HG03521 (cell line): Measurements from ENCODE around the gene C1orf52.

Source experiments
- ATAC-seq: cut with Tn5 transposase; IDR thresholded peaks from one replicate; pipeline ENCODE4 v1.9.1; 2021; ENCODE audit warnings: mild to moderate bottlenecking, moderate library complexity; ENCODE audit not compliant: unreplicated experiment

Gene C1orf52

GRCh38 chr1:85237613-85238012, 21.8 kb downstream of the C1orf52 start:
- ATAC-seq = no peak

GRCh38 chr1:85230305-85230977, 29.0 kb downstream of the C1orf52 start:
- no peak for ATAC-seq

- ATAC-seq = no peak
These were observed 29.8 kb downstream of the C1orf52 start for GRCh38 chr1:85229574-85230097.

- no peak for ATAC-seq
These were observed 30.5 kb downstream of the C1orf52 start for GRCh38 chr1:85228972-85229371.

- ATAC-seq = no peak
These were observed 33.7 kb downstream of the C1orf52 start for GRCh38 chr1:85225624-85226380.

- no peak for ATAC-seq
These were observed 34.5 kb downstream of the C1orf52 start for GRCh38 chr1:85224734-85225623.

- no peak for ATAC-seq
These were observed 35.2 kb downstream of the C1orf52 start for GRCh38 chr1:85224295-85224694.

- no peak for ATAC-seq
These were observed 36.1 kb downstream of the C1orf52 start for GRCh38 chr1:85223334-85223733.

- no peak for ATAC-seq
These were observed 38.7 kb downstream of the C1orf52 start for GRCh38 chr1:85220756-85221201.

- no peak for ATAC-seq
These were observed 39.4 kb downstream of the C1orf52 start for GRCh38 chr1:85219853-85220610.

- ATAC-seq = no peak
These were observed 42.8 kb downstream of the C1orf52 start for GRCh38 chr1:85216697-85217096.

- no peak for ATAC-seq
These were observed 44.8 kb downstream of the C1orf52 start for GRCh38 chr1:85214654-85215053.

- ATAC-seq = no peak
These were observed 51.0 kb downstream of the C1orf52 start for GRCh38 chr1:85208488-85208887.

GRCh38 chr1:85203573-85204171, 55.8 kb downstream of the C1orf52 start:
- no peak for ATAC-seq

- ATAC-seq = no peak
These were observed 56.6 kb downstream of the C1orf52 start for GRCh38 chr1:85202864-85203255.

GRCh38 chr1:85202092-85202863, 57.2 kb downstream of the C1orf52 start:
- ATAC-seq = no peak

GRCh38 chr1:85201340-85202091, 57.9 kb downstream of the C1orf52 start:
- peak; percentile 52 for ATAC-seq
